Measurements from ENCODE around the gene CNST.
A peak's percentile ranks its signal among the peaks of the same experiment; 100 is the strongest.

The CNST gene

DNA sequence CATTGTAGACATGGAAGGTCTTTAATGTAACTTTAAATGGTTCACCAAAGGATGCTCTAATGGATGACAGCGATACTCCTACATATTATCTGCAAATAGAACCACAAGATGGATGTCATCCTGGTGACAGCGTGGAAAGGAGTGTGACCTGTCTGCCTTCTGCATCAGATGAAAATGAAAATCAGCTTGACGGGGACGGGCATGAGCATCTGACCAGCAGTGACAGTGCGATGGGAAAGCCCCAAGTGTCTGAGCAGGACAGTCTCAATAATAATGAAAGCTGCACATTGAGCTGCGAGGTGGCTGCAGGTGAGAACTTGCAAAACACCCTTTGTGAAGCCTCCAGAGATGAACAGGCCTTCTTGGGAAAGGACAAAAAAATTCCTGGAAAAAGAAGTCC, 25.2 kb downstream of the CNST start:
- no peak for TF ChIP-seq CTCF (conservative IDR thresholded peaks at IDR 0.05; ENCODE audit: low read depth, low read length)
- no peak overlapping the region for H3K4me3 ChIP-seq (ENCODE audit: low read depth, low read length)
- DNase-seq (ENCODE audit: low read depth): no peak

GRCh38 chr1:246591958-246592357, 25.7 kb downstream of the CNST start:
- no peak for DNase-seq (ENCODE audit: low read depth)
- TF ChIP-seq CTCF (conservative IDR thresholded peaks at IDR 0.05; ENCODE audit: low read depth, low read length): no peak
- no peak overlapping the region for H3K4me3 ChIP-seq (ENCODE audit: low read depth, low read length)

- TF ChIP-seq CTCF (conservative IDR thresholded peaks at IDR 0.05; ENCODE audit: low read depth, low read length): no peak
- peak; percentile 91 for DNase-seq (ENCODE audit: low read depth)
- no peak overlapping the region for H3K4me3 ChIP-seq (ENCODE audit: low read depth, low read length)
Observed at GRCh38 chr1:246592695-246593094, 26.4 kb downstream of the CNST start.

DNA sequence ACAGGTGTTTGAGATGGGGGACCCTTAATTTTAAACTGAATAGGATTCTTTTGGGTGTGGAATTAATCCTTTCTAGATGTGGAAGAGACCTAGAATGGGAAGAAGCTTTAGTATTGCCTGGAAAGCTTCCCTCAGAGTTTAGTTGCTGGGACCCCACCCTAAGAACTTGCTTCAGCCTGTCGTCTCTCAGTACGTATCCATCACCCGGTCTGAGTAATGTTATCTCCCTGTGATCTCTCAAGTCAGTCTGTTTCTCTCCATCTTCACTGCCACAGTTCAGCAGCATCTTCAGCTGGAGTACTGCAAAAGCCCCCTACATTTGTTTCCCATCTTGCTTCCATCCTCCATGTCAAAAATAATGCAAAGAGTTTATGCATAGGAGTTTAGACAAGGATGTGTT, 28.9 kb downstream of the CNST start:
- TF ChIP-seq CTCF (conservative IDR thresholded peaks at IDR 0.05; ENCODE audit: low read depth, low read length): no peak
- no peak for DNase-seq (ENCODE audit: low read depth)
- no peak overlapping the region for H3K4me3 ChIP-seq (ENCODE audit: low read depth, low read length)

- no peak for TF ChIP-seq CTCF (conservative IDR thresholded peaks at IDR 0.05; ENCODE audit: low read depth, low read length)
- DNase-seq (ENCODE audit: low read depth): peak; percentile 83
- no peak overlapping the region for H3K4me3 ChIP-seq (ENCODE audit: low read depth, low read length)
Observed at GRCh38 chr1:246597340-246597739, 31.1 kb downstream of the CNST start.

- no peak for TF ChIP-seq CTCF (conservative IDR thresholded peaks at IDR 0.05; ENCODE audit: low read depth, low read length)
- H3K4me3 ChIP-seq (ENCODE audit: low read depth, low read length): no peak overlapping the region
- no peak for DNase-seq (ENCODE audit: low read depth)
Observed at GRCh38 chr1:246597971-246598370, 31.7 kb downstream of the CNST start.

DNA sequence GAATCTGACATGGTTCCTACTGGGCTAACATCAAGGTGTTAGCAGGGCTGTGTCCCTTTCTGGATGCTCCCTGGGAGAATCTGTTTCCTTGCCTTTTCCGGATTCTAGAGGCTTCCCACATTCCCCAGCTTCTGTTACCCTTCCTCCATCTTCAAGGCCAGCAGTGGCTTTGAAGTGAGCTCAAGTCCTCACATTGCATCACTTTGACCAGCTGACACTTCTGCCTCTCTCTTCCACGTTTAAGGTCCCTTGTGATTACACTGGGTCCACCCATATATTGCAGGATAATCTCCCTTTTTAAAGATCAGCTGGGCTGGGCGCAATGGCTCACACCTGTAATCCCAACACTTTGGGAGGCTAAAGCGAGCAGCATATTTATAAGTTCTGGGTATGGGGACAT, 33.1 kb downstream of the CNST start:
- DNase-seq (ENCODE audit: low read depth): no peak
- no peak for TF ChIP-seq CTCF (conservative IDR thresholded peaks at IDR 0.05; ENCODE audit: low read depth, low read length)
- H3K4me3 ChIP-seq (ENCODE audit: low read depth, low read length): no peak overlapping the region
